ENCODE data around the gene SRGAP3.

The SRGAP3 gene

GRCh38 chr3:9146367-9147071, 102.9 kb downstream of the SRGAP3 start:
- no peak for DNase-seq (ENCODE audit: low read depth, low spot score)

GRCh38 chr3:9143184-9143583, 106.3 kb downstream of the SRGAP3 start:
- DNase-seq (ENCODE audit: low read depth, low spot score): no peak

- DNase-seq (ENCODE audit: low read depth, low spot score): no peak
Measured at GRCh38 chr3:9142362-9142761, 107.1 kb downstream of the SRGAP3 start.

- no peak for DNase-seq (ENCODE audit: low read depth, low spot score)
Measured at GRCh38 chr3:9141928-9142289, 107.5 kb downstream of the SRGAP3 start.

GRCh38 chr3:9139366-9139765, 110.1 kb downstream of the SRGAP3 start:
- DNase-seq (ENCODE audit: low read depth, low spot score): no peak

- no peak for DNase-seq (ENCODE audit: low read depth, low spot score)
Measured at GRCh38 chr3:9137676-9138075, 111.8 kb downstream of the SRGAP3 start.

GRCh38 chr3:9136746-9137465, 112.5 kb downstream of the SRGAP3 start:
- DNase-seq (ENCODE audit: low read depth, low spot score): no peak

GRCh38 chr3:9135930-9136525, 113.4 kb downstream of the SRGAP3 start:
- DNase-seq (ENCODE audit: low read depth, low spot score): no peak

GRCh38 chr3:9135526-9135925, 113.9 kb downstream of the SRGAP3 start:
- no peak for DNase-seq (ENCODE audit: low read depth, low spot score)

GRCh38 chr3:9133656-9134055, 115.8 kb downstream of the SRGAP3 start:
- DNase-seq (ENCODE audit: low read depth, low spot score): no peak

GRCh38 chr3:9130345-9131305, 118.8 kb downstream of the SRGAP3 start:
- no peak for DNase-seq (ENCODE audit: low read depth, low spot score)

- DNase-seq (ENCODE audit: low read depth, low spot score): no peak
Measured at GRCh38 chr3:9129365-9129764, 120.1 kb downstream of the SRGAP3 start.

- no peak for DNase-seq (ENCODE audit: low read depth, low spot score)
Measured at GRCh38 chr3:9125278-9125951, 124.0 kb downstream of the SRGAP3 start.

- no peak for DNase-seq (ENCODE audit: low read depth, low spot score)
Measured at GRCh38 chr3:9124730-9125129, 124.7 kb downstream of the SRGAP3 start.

GRCh38 chr3:9123840-9124239, 125.6 kb downstream of the SRGAP3 start:
- DNase-seq (ENCODE audit: low read depth, low spot score): no peak

- no peak for DNase-seq (ENCODE audit: low read depth, low spot score)
Measured at GRCh38 chr3:9122732-9123364, 126.6 kb downstream of the SRGAP3 start.

GRCh38 chr3:9121366-9122001, 128.0 kb downstream of the SRGAP3 start:
- DNase-seq (ENCODE audit: low read depth, low spot score): no peak

GRCh38 chr3:9119331-9119730, 130.1 kb downstream of the SRGAP3 start:
- DNase-seq (ENCODE audit: low read depth, low spot score): no peak

GRCh38 chr3:9118222-9118621, 131.2 kb downstream of the SRGAP3 start:
- no peak for DNase-seq (ENCODE audit: low read depth, low spot score)

- no peak for DNase-seq (ENCODE audit: low read depth, low spot score)
Measured at GRCh38 chr3:9117220-9117619, 132.2 kb downstream of the SRGAP3 start.
